ENCODE results near the gene TMCO4.
A peak's percentile ranks its signal among the peaks of the same experiment; 100 is the strongest.

DNA sequence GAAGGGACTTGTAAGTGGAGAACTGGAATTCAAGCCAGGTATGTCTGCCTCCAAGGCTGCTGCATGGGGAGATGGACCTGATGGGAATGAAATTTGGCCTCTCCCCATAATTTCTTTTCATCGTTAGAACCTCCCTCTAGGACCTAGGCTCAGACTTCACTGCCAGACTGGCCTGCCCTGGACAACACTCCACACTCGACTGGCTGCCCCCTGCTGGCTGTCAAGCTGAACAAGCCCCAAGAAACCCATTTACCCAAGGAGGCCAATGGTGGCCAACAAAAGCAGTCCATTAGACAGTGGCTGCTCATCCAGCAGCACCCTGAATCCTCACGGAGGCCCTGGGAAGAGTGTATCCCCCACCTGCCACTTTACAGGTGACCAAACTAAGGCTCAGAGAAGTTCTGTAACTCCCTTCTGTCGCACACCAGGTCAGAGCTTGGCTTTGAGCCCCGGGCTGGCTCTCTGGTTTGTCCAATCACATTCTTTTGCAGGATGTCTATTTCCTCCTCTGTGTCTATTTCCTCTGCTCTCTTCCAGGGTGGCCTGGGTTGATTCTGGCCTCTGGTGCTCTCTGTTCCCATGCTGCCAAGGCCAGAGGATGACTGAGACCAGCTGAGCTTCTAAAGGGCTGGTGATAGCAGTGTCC, 11.6 kb upstream of the TMCO4 start:
- TF ChIP-seq, protein P1, sequence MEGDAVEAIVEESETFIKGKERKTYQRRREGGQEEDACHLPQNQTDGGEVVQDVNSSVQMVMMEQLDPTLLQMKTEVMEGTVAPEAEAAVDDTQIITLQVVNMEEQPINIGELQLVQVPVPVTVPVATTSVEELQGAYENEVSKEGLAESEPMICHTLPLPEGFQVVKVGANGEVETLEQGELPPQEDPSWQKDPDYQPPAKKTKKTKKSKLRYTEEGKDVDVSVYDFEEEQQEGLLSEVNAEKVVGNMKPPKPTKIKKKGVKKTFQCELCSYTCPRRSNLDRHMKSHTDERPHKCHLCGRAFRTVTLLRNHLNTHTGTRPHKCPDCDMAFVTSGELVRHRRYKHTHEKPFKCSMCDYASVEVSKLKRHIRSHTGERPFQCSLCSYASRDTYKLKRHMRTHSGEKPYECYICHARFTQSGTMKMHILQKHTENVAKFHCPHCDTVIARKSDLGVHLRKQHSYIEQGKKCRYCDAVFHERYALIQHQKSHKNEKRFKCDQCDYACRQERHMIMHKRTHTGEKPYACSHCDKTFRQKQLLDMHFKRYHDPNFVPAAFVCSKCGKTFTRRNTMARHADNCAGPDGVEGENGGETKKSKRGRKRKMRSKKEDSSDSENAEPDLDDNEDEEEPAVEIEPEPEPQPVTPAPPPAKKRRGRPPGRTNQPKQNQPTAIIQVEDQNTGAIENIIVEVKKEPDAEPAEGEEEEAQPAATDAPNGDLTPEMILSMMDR (IDR thresholded peaks at IDR 0.05; ENCODE audit: low read length) = peak; percentile 82
- no peak for TF ChIP-seq EZH2 (IDR thresholded peaks at IDR 0.05; ENCODE audit: borderline replicate concordance, low read length)
